COLO829 (cell line): ENCODE measurements around the gene ZNF154.

Source experiments
- DNase-seq: peaks from one replicate; pipeline ENCODE4 v3.0.0; 2012; ENCODE audit warnings: low spot score

Gene ZNF154

DNA sequence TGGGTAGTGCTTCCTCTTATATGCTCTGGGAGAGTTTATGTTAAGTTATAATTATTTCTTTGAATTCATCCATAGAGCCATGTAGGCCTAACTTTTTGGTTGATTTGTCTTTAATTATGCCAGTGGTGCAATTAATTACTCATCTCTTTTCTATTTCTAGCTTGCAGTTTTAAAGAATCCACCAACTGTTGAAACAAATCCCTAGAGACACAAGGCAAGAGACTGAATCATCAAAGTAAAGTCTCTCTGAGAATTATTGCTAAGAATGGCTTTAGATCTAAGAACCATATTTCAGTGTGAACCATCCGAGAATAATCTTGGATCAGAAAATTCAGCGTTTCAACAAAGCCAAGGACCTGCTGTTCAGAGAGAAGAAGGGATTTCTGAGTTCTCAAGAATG lies 33.1 kb downstream of the ZNF154 start:
- peak; percentile 73 for DNase-seq

DNA sequence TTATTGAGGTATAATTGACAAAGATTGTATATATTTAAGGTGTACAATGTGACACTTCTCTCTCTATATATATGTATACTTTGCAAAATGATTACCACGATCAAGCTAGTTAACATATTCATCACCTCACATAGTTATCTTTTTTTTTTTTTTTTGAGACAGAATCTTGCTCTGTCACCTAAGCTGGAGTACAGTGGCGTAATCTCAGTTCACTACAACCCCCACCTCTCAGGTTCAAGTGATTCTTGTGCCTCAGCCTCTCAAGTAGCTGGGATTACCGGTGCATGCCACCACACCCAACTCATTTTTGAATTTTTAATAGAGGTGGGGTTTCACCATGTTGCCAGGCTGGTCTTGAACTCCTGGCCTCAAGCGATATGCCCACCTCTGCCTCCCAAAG lies 36.5 kb downstream of the ZNF154 start:
- DNase-seq: no peak

DNA sequence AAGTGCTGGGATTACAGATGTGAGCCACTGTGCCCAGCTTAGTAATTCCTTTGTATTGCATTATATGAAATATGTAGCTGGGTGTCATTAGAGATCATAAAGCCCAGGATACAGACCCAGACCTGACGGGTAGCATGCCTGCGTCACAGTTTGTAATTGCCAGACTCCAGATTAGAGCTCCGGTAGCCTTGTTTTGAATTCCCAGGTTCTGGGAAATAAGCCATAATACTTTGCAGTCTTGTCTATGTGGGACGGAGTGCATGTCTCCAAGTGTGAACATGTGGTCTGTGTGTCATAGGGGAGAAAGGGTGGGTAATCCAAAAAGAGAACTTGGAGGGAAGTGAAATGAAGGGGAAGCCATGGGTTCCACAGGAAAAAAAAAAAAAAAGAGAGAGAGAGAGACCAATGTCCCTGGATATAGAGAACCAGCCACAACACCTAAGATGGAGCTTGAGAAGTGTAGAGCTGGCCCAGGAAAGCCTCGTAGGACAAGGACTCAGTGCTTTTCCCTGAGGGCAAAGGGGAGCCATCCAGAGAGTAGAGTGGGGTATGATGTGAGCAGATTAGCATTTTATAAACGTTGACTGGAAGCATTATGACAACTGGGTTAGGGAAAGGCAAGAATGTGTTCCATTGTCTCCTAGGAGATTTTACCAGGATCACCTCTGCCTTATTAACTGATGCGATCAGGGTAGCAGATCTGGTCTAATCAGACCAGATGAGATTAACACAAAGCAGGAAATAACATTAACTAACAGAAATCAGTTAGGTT lies 37.7 kb downstream of the ZNF154 start:
- DNase-seq: no peak

DNA sequence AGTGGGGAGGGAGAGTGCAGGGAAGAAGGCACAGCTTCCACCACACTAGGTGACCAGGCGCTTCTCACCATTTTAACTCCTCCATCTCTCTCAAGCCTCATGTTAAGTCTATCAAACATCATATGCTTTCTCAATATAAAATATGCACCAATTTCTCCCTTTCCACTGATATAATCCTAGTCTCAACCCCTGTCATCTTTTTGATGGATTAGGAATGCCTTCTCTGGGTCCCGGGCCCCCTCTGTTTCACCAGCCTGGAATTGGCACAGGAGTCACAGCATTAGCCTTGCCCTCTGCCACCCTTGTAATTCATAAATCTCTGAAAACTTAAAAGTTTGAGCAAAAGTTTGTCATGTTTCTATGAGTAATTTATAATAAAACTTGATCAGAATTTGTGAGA lies 40.4 kb downstream of the ZNF154 start, which contains the start of gene ZSCAN4:
Gene ZSCAN4 (plus strand): TSS at position 301 of the 400 bp plus-strand sequence. CDS start 7,211 bp downstream, outside the sequence.
- DNase-seq: no peak

DNA sequence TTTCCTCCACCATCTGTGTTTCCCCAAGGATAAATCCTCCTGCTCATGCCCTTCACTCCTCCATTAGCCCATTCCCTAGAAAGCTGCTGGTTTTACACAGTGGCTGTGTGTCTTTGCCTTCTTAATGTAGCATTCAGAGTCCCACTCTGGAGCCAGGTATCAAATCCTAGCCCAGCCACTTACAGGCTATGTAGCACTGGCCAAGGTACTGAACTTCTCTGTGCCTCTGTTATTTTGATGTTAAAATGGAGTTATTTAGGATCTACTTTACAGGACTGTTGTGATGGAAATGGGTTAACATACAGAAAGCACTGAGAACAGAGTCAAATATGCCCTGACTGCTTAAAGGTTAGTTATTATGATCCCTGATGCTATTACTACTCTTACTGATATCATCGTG lies 41.8 kb downstream of the ZNF154 start:
- DNase-seq: no peak

DNA sequence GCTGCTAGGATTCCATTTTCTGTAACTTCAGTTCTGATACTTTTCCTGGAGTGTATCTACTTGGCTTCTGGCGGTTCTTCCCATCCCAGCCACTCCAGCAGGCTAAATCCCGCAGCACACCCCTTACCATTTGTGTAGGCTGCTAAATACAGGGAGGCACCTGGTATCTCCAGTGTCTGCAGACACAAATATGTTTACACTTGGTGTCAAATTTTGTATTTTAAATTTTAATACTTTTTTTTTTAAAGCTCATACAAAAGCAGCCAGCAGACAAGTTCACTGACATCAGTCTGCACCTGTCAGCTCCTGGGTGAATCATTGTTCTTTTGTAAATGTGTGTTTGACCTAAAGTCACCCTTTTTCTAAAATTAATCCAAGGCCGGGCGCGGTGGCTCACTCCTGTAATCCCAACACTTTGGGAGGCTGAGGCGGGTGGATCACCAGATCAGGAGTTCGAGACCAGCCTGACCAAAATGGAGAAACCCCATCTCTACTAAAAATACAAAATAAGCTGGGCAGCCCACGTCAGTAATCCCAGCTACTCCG lies 43.7 kb downstream of the ZNF154 start:
- no peak for DNase-seq

DNA sequence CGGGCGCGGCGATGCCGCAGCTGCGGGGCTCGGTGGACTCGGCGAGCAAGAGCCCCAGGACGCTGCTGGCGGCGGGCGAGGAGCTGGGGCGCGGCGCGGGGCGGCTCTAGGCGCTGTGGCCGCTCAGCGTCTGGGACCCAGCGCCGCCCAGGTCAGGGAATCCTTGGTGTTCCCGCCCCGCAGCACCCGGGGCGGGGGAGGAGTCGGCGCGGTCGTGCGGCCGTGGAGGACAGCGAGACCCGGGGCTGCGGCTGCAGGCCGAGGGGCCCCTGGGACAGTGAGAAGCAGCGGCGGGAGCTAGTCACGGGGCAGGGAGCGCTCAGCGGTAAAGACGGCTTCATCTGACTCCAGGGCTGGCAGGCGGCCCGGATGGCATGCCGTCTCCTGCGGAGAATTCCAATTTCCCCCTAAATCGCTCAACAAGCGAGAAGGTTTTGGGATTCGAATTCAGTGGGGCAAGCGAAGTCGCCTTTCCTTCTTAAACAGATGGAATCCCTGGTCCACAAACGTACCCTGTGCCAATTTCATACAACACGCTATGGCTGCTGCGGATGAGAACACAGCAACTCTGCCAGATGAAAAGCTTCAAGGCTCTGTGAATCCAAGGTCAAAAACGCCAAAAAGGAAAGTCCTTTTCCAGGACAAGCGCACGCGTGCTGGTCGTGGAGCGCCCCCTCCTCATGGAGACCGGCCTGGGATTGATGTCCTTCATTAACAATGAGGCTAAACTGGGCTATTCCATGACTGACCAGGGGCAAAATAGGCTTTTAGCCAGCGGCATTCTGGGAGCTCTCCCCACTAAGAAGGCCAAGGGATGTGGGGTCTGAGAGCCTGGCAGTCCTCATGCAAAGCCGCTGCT lies 44.5 kb downstream of the ZNF154 start:
- DNase-seq: no peak

DNA sequence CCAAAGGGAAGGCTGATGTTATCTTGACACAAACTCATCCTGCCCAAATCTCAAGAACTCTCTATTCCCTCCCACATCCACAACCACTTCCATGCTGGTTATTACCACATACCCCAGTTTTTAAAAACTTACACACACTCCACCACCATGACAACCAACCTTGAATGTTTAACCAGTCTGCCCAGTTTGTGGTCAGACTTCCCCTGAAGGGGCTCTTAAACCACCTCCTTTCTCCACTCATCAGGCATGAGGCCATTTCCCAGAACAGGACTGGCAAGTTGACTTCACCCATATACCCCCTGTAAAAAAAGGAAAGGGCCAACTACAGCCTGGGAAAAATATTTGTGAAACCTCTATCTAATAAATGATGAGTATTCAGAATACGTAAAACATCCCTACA lies 52.7 kb downstream of the ZNF154 start:
- DNase-seq: no peak

DNA sequence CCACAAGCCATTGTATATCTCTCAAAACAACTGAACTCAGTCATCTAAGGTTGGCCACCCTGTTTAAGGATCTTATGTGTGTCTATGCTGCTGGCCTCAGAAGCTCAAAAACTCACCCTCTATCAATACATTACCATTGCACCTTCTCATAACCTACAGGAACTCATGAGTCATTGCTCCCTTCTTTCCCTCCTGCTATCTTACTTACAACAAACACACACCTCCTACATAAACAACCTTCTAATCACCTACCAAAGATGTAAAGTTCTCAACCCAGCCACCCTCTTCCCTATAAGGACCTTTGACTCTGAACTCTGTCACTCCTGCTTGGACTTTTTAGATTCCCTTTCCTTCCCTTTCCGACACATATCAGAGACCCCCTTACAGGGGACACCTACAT lies 53.6 kb downstream of the ZNF154 start:
- DNase-seq: no peak

DNA sequence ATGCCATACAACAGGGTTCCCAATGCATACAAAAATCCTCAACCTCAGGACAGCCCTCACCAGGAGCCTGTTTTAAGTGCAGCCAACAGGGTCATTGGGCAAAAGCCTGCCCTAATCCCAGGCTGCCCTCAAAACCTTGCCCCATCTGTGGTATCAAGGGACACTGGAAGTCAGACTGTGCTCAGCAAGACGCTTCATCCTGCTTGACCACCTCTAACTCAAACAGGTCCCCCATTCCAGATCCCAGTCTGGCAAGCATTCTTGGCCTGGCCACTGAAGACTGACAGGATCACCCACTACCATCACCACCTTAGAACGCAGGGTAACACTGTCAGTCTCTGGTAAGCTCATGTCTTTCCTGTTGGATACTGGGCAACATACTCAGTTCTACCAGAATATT lies 55.3 kb downstream of the ZNF154 start:
- no peak for DNase-seq

DNA sequence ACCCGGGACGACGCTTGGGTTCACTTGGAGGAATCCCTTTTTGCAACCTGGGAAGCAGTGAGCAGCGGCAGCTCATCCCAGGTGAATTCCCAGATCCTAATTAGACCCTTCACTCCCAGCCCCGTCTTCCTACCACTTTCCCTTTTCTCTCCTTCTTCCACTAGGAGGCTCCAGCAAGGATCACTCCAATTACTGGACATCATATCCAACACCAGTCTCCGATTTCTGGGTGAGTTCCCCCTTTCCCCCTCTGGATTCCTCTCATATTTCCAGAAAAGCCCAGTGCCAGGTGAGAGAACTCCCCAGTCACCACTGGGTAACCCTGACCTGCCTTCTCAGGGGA lies 57.4 kb downstream of the ZNF154 start:
- no peak for DNase-seq

DNA sequence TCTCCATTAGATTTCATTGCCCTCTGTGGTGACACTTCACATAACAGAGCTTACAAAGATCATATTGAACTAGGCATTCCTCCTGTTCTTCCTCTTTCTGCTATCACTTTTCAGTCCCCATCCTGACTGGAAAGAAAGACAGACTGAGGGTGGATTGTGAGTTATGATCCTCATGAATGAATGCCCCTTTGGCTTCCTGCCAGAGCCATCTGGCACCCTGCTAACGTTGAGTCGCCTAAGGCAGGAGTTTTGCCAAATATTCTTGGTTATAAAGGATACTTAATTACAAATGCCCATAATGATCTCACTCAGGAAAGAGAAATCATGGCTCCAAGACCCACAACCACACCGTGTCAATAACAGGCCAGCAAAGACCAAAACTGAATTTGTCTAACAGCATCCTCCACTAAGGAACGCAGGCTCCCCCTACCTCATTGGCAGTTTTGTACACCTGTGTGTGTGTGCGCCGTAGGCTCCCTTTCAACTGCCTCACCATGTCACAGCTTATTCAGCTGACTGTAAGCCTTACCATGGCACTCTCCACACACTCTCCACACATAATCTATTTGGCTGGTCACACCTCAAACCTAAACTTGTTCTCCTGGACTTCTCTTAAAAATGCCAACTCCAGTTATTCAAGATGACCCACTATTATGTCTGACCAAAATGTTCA lies 60.5 kb downstream of the ZNF154 start:
- DNase-seq: no peak
